Colonic mucosa (tissue), 4 donors: ENCODE results near the gene PANK1. TPM values are rescaled to one million over a fixed set of nuclear protein-coding genes. Genes with fewer than 3 reads are reported as not detected.
"Not testable (repeated sequence)": the region's sequence is repeated elsewhere in the genome, so short reads cannot be mapped to it uniquely, and the experiment has no call there.

Experiments
- DNase-seq: peaks from one replicate; pipeline ENCODE4 v3.0.0-alpha.2; 2020
- H3K27ac ChIP-seq: fragments of 200-600 bp; one replicate; pipeline ENCODE4 v1.8.0; 2021
- H3K27me3 ChIP-seq: fragments of 200-600 bp; one replicate; pipeline ENCODE4 v1.8.0; 2021
- H3K36me3 ChIP-seq: fragments of 200-600 bp; one replicate; pipeline ENCODE4 v1.8.0; 2021
- H3K4me1 ChIP-seq: fragments of 200-600 bp; one replicate; pipeline ENCODE4 v1.8.0; 2021; ENCODE audit warnings: mild to moderate bottlenecking
- H3K4me3 ChIP-seq: fragments of 200-600 bp; one replicate; pipeline ENCODE4 v1.8.0; 2021
- H3K9ac ChIP-seq, 2 donors: one replicate each; pipeline ENCODE4 v1.7.0; 2013; ENCODE audit warnings: control low read depth in 2 of 2, low read depth in 2 of 2, low read length in 2 of 2
- H3K9me3 ChIP-seq: fragments of 200-600 bp; one replicate; pipeline ENCODE4 v1.8.0; 2021
- intact Hi-C: fragments of 100-400 bp; cut with DNase I; formaldehyde crosslinking; loops from one replicate; pipeline ENCODE4 v1.14.1; 2022
- total RNA-seq, 2 donors: library from RNA; stranded (reverse); fragmentation: NEBNext Ultra II Directional in 1 of 2; extraction: Animal tissue kit (Norgen Biotek cat#: 25700) in 1 of 2; gene quantifications; one replicate each; pipeline ENCODE4 v1.2.1, GENCODE V29; 2021
- TF ChIP-seq, protein P1 (sequence below): fragments of 200-600 bp; IDR thresholded peaks from one replicate; pipeline ENCODE4 v1.8.0; 2022; ENCODE audit warnings: antibody characterized with exemption, mild to moderate bottlenecking
- donor health status: healthy.
- donor health status: DM: no; HTN: no; CAD: no.
- donor health status: DM: no; HTN: no; CAD: no.

PANK1 gene
- total RNA-seq, 2 donors from 2014 or later, result 22.8 to 55.4 TPM

DNA sequence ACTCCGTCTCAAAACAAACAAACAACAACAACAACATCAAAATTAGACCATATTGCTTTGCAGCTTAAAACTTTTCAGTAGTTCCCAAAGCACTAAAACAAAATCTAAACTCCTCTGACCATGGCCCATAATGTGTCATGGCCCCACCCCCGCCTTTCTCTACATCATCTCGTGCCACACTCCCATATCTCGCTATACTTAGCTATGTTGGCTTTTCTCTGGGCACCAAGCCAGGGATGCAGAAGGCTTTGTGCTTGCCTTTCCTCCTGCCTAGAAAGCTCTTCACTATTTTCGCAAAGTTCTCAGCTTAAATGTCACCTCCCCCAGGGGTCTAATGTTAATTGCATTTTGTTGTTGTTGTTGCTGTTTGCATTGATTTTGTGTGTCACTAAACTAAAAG lies 94.5 kb downstream of the PANK1 start:
- TF ChIP-seq, protein P1, sequence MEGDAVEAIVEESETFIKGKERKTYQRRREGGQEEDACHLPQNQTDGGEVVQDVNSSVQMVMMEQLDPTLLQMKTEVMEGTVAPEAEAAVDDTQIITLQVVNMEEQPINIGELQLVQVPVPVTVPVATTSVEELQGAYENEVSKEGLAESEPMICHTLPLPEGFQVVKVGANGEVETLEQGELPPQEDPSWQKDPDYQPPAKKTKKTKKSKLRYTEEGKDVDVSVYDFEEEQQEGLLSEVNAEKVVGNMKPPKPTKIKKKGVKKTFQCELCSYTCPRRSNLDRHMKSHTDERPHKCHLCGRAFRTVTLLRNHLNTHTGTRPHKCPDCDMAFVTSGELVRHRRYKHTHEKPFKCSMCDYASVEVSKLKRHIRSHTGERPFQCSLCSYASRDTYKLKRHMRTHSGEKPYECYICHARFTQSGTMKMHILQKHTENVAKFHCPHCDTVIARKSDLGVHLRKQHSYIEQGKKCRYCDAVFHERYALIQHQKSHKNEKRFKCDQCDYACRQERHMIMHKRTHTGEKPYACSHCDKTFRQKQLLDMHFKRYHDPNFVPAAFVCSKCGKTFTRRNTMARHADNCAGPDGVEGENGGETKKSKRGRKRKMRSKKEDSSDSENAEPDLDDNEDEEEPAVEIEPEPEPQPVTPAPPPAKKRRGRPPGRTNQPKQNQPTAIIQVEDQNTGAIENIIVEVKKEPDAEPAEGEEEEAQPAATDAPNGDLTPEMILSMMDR, result no peak
- Histone ChIP-seq H3K4me3 (no peak overlapping the region), H3K9ac (no peak overlapping the region), H3K27ac (no peak overlapping the region), H3K27me3 (no peaks in the 10 kb centered on the region), H3K4me1 (no peaks in the 10 kb centered on the region), H3K9me3 (no peaks in the 10 kb centered on the region), H3K36me3 (no peaks in the 10 kb centered on the region)
- intact Hi-C loops, result no loop called here
- DNase-seq, result no peak

DNA sequence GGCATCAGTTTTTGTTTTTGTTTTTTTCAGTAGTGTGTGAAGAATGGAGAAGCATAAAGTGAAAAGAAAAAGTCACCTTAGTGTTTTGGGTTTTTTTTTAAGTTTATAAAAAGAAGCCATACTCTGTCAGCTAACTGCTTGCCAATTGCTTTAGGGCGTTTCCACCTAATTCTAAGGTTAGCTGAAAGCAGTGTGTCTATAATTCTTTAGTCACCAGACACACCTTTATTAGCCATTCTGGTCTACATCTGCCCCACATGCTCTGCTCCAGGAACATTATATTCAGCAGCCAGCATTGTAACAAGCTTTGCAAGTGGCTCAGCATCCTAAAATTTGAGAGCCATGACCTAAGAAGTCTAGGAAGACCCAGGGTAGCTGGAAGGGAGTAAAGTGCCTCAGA lies 95.5 kb downstream of the PANK1 start:
- Histone ChIP-seq H3K9ac (no peak overlapping the region), H3K27me3 (no peaks in the 10 kb centered on the region), H3K4me1 (no peaks in the 10 kb centered on the region), H3K27ac (no peak overlapping the region), H3K4me3 (no peak overlapping the region), H3K9me3 (no peaks in the 10 kb centered on the region), H3K36me3 (no peaks in the 10 kb centered on the region)
- TF ChIP-seq, protein P1, result no peak
- intact Hi-C loops, result no loop called here
- no peak for DNase-seq

DNA sequence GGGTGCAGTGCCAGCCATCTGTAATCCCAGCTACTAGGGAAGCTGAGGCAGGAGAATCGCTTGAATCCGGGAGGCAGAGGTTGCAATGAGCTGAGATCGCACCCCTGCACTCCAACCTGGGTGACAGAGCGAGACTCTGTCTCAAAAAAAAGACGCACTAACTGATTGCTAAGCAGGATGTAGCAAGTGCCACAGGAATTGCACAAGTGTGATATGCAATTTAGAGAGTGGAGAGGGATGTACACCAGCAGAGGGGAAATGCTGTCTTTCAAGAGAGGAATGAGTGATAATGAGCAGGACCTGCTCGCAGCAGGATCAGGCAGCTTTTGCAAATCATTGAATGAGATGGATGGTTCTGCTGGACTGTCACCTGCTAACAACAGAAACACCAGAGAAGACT lies 96.4 kb downstream of the PANK1 start:
- DNase-seq, result no peak

DNA sequence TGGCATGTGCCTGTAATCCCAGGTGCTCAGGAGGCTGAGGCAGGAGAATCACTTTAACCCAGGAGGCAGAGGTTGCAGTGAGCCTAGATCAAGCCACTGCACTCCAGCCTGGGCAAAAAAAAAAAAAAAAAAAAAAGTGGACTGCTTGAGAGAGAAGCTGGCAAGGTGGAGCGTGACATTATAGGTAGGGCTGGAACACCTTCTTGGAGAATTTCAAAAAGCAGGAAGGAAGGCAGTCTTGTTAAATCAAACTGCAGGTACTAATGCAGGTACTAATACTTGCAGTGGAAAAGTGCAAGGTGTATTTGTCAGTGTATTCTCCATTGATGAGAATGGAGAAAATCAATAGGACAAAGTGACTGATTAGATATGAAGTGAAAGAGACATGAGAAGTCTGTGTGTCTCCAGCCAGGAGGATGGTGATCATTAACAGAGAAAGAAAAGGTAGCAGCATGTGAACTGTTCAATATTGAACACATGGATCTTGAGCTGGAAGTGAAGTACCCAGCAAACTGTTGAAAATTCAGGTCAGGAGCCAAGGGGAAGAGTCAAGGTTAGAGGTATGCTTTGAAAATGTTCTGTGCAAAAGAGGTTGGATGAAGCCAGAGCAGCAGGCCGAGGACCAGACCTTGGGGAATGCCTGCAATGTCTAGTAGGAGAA lies 97.1 kb downstream of the PANK1 start:
- no peaks in the 10 kb centered on the region for H3K27me3 ChIP-seq
- H3K4me1 ChIP-seq, result no peaks in the 10 kb centered on the region
- H3K27ac ChIP-seq, result no peak overlapping the region
- intact Hi-C loops, result no loop called here
- H3K36me3 ChIP-seq, result no peaks in the 10 kb centered on the region
- H3K4me3 ChIP-seq, result no peak overlapping the region
- H3K9me3 ChIP-seq, result no peaks in the 10 kb centered on the region
- DNase-seq, result no peak
- TF ChIP-seq, protein P1, result no peak
- no peak overlapping the region for H3K9ac ChIP-seq

More for the DNA sequence above, 96.4 kb downstream of the PANK1 start:
- H3K9me3 ChIP-seq, result no peaks in the 10 kb centered on the region
- no peak overlapping the region for H3K9ac ChIP-seq
- intact Hi-C loops, result no loop called here
- no peak overlapping the region for H3K27ac ChIP-seq
- no peaks in the 10 kb centered on the region for H3K36me3 ChIP-seq
- H3K27me3 ChIP-seq, result no peaks in the 10 kb centered on the region
- no peak overlapping the region for H3K4me3 ChIP-seq
- TF ChIP-seq, protein P1, result no peak
- H3K4me1 ChIP-seq, result no peaks in the 10 kb centered on the region

DNA sequence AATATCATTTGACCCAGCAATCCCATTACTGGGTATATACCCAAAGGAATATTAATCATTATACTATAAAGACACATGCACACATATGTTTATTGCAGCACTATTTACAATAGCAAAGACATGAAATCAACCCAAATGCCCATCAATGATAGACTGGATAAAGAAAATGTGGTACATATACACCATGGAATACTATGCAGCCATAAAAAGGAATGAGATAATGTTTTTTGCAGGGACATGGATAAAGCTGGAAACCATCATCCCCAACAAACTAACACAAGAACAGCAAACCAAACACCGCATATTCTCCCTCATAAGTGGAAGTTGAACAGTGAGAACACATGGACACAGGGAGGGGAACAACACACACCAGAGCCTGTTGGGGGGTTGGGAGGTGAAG lies 98.4 kb downstream of the PANK1 start:
- H3K36me3 ChIP-seq, H3K9me3 ChIP-seq, DNase-seq, H3K9ac ChIP-seq, H3K27me3 ChIP-seq, H3K27ac ChIP-seq, H3K4me3 ChIP-seq, H3K4me1 ChIP-seq, intact Hi-C loops: not testable (repeated sequence)

DNA sequence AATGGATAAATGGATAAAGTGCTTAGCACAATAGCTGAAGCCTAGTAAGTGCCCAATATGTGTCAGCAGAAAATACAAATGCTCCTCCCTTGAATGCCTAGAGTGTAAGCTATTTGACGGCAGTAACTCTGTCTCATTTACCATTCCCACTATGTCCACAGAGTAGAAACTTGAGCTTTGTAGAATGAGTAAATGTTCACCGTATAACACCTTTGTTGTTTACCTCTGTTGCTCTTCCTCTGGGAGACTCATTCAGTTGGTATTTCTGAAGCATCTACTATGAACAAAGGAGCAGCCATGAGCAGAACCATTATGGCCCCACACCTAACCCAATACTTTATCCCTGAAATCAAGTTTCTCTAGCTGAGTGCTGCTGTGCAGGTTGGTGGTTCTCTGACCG lies 101.2 kb downstream of the PANK1 start:
- no peak overlapping the region for H3K9ac ChIP-seq

More for the DNA sequence above, 101.2 kb downstream of the PANK1 start:
- intact Hi-C loops, result no loop called here
- TF ChIP-seq, protein P1, result no peak
- H3K27ac ChIP-seq, result no peak overlapping the region
- no peak overlapping the region for H3K4me3 ChIP-seq
- H3K36me3 ChIP-seq, result no peaks in the 10 kb centered on the region
- no peaks in the 10 kb centered on the region for H3K9me3 ChIP-seq
- H3K27me3 ChIP-seq, result no peaks in the 10 kb centered on the region
- no peaks in the 10 kb centered on the region for H3K4me1 ChIP-seq
- DNase-seq, result no peak
